HL-60 (cell line): ENCODE data around the gene ERGIC1.

Experiments used
- DNase-seq, 2 experiments: peaks; one replicate each; pipeline ENCODE4 v3.0.0-alpha.2; 2010 to 2020; ENCODE audit warnings: low read depth in 1 of 2, low spot score in 1 of 2
- H3K27ac ChIP-seq: fragments of 250-450 bp; sonication (Bioruptor Pico); replicated peaks from 2 replicates; pipeline ENCODE4 v1.5.1; 2020; ENCODE audit warnings: mild to moderate bottlenecking, moderate library complexity
- H3K27me3 ChIP-seq: fragments of 250-450 bp; sonication (Bioruptor Pico); 2 replicates; pipeline ENCODE4 v1.5.1; 2021; ENCODE audit warnings: mild to moderate bottlenecking, moderate library complexity; ENCODE audit not compliant: insufficient read depth, poor library complexity, severe bottlenecking
- H3K4me3 ChIP-seq: replicated peaks from 2 replicates; pipeline ENCODE4 v1.5.1; 2011; ENCODE audit warnings: mild to moderate bottlenecking, control low read depth, low read length; ENCODE audit not compliant: insufficient read depth
- CTCF ChIP-seq: IDR thresholded peaks from one replicate; pipeline ENCODE4 v1.5.1; 2011; ENCODE audit warnings: low read length, control low read depth, inconsistent platforms; ENCODE audit not compliant: insufficient read depth
- GABPA ChIP-seq: IDR thresholded peaks from 2 replicates; pipeline ENCODE4 v1.6.1; 2012; ENCODE audit warnings: low read depth
- POLR2AphosphoS5 ChIP-seq: IDR thresholded peaks from 2 replicates; pipeline ENCODE4 v1.6.1; 2012; ENCODE audit warnings: low read depth
- REST ChIP-seq: IDR thresholded peaks from 2 replicates; pipeline ENCODE4 v1.6.1; 2012; ENCODE audit warnings: low read depth; ENCODE audit not compliant: insufficient replicate concordance
- SPI1 ChIP-seq: IDR thresholded peaks from 2 replicates; pipeline ENCODE4 v1.6.1; 2012; ENCODE audit warnings: low read depth, mild to moderate bottlenecking, borderline replicate concordance

Gene ERGIC1

GRCh38 chr5:172876578-172876977 lies 42.5 kb downstream of the ERGIC1 start:
- TF ChIP-seq GABPA = no peak
- no peak for TF ChIP-seq SPI1
- TF ChIP-seq POLR2AphosphoS5 = no peak
- no peak for TF ChIP-seq CTCF
- no peak for TF ChIP-seq REST
- no peak overlapping the region for H3K27ac ChIP-seq
- DNase-seq = no peak
- H3K27me3 ChIP-seq = no peaks in the 10 kb centered on the region
- H3K4me3 ChIP-seq = no peak overlapping the region

- TF ChIP-seq SPI1 (no peak), POLR2AphosphoS5 (peak; percentile 63; the same call in 1 of the 2 replicates)
- Histone ChIP-seq H3K27ac (no peak overlapping the region), H3K4me3 (no peak overlapping the region), H3K27me3 (no peaks in the 10 kb centered on the region)
- peak; percentile 16 to 21 for DNase-seq
Measured at GRCh38 chr5:172877466-172878260, 43.6 kb downstream of the ERGIC1 start.

GRCh38 chr5:172878585-172878932 lies 44.5 kb downstream of the ERGIC1 start:
- H3K27ac ChIP-seq = no peak overlapping the region
- DNase-seq = no peak
- TF ChIP-seq GABPA = no peak
- H3K27me3 ChIP-seq = no peaks in the 10 kb centered on the region
- no peak overlapping the region for H3K4me3 ChIP-seq

- Histone ChIP-seq H3K27me3 (no peaks in the 10 kb centered on the region), H3K27ac (no peak overlapping the region), H3K4me3 (no peak overlapping the region)
- DNase-seq = no peak
- TF ChIP-seq SPI1 (no peak), POLR2AphosphoS5 (no peak), CTCF (no peak), REST (no peak), GABPA (no peak)
Measured at GRCh38 chr5:172878933-172879752, 45.1 kb downstream of the ERGIC1 start.
